GM19043 (cell line): ENCODE data around the gene TMEM225.
"Not testable (repeated sequence)": the region's sequence is repeated elsewhere in the genome, so short reads cannot be mapped to it uniquely, and the experiment has no call there.

ENCODE experiments used
- ATAC-seq: cut with Tn5 transposase; IDR thresholded peaks from one replicate; pipeline ENCODE4 v1.9.1; 2021; ENCODE audit warnings: low read depth; ENCODE audit not compliant: unreplicated experiment

The TMEM225 gene, protein sequence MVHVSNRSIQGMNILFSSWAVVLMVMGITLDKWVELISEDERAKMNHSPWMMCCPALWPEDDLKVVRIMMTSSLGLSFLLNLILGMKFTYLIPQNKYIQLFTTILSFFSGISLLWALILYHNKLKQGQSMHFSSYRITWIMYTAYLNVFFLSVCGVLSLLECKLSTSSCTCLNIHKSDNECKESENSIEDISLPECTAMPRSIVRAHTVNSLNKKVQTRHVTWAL

DNA sequence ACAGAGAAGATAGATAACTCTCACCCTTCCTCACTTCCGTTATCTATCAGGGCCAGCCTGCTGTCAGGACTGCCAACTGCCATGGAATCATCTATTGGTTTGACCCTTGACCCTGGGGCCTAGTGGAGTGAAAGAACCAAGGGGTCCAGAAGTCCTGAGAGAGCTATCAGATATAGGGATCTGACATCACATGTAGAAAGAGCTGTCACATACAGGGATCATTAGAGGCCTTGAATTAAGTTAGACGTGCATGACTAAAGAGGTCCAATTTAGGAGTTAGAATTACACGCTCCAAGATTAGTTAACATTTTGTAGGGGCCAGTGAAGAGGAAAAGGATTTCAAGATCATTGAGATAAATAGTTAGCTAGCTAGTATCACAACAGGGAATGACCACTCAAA is at the start of gene TMEM225:
Gene TMEM225 (minus strand): TSS at position 101 of the 400 bp plus-strand sequence. CDS start 245 bp downstream, outside the sequence.
- no peak for ATAC-seq

DNA sequence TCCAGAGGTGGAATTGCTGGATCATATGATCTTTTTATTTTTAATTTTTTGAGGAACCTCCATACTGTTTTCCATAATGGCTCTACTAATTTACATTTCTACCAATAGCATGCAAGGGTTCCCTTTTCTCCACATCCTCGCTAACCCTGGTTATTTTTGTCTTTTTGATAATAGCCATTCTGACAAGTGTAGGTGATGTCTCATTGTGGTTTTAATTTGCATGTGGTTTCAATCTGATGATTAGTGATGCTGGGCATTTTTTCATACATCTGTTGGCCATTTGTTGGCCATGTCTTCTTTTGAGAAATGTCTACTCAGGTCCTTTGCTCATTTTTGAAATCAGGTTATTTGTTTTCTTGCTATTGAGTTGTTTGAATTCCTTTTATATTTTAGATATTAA is 38.6 kb upstream of the TMEM225 start:
- ATAC-seq, result no peak

DNA sequence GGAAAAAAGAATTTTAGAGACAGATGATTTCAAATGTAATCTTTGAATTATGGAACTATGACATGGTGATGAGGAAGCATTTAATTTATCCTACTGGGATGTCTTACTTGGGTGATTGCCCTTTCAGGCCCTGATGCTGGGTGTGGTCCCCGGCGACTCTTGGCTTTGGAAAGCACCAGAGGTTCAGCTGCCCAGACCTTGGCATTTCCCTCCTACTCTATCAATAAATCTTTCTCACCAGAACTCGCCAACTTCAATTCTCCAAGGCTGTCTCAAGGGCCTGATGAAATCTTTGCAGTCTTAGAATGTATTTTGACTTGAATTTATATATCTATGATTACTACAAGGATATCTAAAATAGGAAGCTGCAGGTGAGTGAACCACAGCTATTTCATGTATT is 35.5 kb upstream of the TMEM225 start:
- no peak for ATAC-seq

DNA sequence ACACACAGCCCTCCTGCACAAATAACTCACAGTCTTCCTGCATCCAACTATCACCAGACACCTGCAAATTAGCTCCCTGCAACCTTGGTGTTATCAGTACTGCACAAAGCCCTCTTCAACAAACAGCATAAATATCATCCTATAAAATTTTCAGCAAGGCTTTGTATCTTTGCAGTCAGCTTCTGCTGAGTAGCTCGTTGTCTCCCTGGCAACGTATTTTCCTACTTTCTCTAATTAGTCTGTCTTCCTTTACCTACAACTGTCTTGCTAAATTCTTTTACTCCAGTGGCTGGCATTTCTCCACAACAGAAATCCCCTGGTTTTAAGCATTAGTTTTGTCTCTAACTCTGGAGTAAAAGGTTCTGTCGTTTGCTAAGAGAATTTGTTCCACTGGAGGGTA is 20.4 kb upstream of the TMEM225 start:
- ATAC-seq, result no peak

DNA sequence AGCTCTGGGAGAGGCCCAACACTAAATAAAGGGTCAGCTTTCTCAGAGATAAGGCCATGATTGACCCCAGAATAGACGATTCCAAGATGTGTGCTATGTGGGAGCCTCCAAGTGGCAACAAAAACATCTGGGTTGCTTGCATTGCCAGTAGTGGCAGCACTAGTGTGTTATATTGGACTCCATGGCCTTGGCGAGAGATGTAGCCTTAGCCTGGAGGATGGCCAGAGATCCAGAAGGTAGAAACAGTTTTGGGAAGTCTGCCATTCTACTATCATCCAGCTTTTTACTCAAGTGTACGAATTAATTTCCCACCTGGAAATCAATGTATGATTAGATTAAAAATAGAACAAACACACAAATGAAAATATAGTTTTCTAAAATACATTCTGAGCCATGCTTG is 19.5 kb upstream of the TMEM225 start:
- no peak for ATAC-seq

DNA sequence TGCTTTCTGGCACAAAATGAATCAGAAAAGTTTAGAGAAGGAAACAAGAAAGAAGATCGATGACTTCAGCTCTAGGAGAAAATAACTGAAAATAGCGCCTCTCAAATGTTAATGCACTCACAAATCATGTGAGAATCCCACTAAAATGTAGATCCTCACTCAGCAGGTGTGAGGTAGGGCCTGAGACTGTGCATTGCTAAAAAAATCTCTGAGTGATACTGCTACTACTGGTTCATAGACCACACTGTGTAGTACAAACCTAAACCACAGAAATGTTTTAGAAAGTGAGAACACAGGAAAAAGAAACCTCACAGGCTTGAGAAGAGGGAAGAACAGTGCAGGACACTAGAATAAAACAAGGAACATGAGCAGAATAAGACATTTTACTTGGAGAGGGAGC is 18.5 kb upstream of the TMEM225 start:
- ATAC-seq, result no peak

DNA sequence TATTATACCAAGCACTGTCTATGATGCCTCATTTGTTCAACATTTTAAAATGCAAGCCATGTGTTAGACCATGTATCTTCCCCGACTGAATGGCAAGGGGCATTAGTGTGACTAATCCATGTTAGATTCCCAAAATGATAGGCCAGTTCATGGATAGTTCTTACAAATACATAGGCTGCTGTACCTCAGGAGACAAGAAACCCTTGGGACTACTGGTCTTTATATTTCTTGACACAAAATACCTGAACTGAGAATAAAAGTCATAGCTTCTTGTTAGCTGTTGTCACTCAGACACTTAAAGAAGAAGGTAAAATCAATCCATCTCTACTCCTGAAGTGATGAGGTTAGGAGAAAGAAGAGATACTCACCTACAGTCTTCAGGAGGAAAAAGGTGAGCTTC is 16.4 kb upstream of the TMEM225 start, which contains the start of gene OR8D4:
Gene OR8D4 (plus strand): TSS at position 301 of the 400 bp plus-strand sequence. CDS start 4,265 bp downstream, outside the sequence.
- no peak for ATAC-seq

DNA sequence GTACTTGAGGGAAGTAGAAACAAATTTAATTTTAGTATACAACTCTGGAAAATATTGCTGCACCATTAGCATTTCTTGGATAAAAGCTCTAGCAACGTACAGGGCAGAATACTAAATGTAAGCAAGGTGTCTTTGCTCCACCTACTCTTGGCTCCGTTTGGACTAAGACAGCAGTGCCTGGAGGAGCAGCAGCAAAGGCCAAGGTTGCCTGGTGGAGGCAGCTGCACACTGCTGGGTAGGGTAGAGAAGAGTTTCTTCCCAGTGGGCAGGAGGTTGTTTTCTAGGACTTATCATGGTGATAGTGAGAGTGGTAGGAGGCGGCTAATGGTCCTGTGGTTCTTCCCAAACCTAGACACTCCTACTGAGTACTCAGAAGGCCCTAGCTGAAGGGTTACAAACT is 14.3 kb upstream of the TMEM225 start:
- ATAC-seq, result no peak

DNA sequence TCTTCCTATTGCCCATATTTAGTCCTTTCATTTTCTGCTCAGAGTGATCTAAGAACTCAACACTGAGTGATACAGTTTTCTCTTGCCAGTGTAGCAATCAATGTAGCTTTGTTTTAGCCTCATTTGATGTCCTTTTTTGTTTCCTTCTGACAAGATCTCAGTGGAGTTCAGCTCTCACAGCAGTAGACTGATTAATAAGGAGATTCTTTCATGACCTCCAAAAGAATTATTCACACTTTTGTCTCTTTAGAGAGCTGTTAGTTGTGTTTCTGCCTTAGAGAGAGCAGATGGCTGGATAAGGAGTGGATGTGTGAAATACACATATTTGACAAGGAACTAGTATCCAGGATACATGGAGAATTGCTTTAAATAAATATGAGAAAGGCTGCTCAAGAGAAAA is 6.6 kb upstream of the TMEM225 start:
- no peak for ATAC-seq

DNA sequence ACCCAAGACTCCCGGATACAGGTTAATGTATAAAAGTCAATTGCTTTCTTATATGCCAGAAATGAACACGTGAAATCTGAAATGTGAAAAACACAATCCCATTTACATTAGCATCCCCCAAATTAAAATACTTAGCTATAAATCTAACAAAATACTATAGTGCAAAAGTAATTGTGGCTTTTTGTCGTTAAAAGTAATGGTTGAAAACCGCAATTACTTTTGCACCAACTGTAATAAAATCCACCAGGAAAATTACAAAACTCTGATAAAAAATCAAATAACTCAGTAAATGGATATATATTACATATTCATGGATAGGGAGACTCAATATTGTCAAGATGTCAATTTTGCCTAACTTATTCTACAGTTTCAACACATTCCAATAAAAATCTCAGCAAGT is 4.6 kb downstream of the TMEM225 start:
- no peak for ATAC-seq

DNA sequence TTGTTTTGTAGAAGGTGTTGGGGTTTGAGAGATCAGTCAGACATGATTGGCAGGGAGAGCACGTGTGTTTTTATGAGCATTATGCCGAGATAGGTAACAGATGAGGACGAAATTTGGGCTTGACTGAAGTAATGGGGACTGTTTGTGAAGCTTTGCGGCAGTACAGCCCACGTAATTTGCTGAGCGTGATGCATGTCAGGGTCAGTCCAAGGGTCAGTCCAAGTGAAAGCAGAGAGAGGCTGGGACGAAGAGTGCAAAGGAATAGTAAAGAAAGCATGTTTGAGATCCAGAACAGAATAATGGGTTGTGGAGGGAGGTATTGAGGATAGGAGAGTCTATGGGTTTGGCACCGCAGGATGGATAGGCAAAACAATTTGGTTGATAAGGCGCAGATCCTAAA is 17.7 kb downstream of the TMEM225 start:
- ATAC-seq, result not testable (repeated sequence)

DNA sequence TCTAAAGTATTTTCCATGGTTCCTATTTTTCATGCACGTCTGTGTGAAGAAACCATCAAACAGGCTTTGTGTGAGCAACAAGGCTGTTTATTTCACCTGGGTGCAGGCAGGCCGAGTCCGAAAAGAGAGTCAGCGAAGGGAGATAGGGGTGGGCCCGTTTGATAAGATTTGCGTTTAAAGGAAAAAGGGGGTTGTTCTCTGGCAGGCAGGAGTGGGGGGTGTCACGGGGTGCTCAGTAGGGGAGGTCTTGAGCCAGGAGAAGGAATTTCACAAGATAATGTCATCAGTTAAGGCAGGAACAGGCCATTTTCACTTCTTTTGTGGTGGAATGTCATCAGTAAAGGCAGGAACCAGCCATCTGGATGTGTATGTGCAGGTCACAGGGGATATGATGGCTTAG is 20.2 kb downstream of the TMEM225 start:
- not testable (repeated sequence) for ATAC-seq

DNA sequence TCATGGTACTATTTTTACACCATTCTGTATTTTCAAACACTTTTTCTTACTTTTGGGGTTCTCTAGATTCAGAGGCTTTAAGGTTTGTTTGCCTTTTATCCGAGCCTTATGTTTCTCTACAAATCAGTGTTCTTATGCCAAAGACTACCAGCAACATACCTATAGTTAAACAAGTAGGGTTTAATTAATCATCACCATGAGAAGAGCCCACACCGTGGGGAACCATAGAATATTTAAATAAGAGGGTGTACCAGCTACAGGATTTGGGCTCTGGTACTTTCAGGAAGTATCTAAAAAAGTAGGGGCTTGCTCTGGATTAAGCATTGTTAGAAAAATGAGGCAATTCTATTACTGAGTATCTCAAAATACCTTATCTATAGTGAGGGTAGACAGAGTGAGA is 25.7 kb downstream of the TMEM225 start:
- ATAC-seq, result no peak

DNA sequence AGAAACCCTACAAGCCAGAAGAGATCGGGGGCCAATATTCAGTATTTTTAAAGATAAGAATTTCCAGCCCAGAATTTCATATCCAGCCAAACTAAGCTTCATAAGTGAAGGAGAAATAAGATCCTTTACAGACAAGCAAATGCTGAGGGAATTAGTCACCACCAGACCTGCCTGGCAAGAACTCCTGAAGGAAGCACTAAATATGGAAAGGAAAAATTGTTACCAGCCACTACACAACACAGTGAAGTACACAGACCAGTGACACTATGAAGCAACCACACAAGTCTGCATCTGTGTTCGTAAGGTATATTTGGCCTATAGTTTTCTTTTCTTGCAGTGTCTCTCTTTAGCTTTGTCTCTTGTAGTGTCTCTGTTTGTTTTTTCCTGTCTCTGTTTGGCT is 29.0 kb downstream of the TMEM225 start:
- ATAC-seq, result no peak

DNA sequence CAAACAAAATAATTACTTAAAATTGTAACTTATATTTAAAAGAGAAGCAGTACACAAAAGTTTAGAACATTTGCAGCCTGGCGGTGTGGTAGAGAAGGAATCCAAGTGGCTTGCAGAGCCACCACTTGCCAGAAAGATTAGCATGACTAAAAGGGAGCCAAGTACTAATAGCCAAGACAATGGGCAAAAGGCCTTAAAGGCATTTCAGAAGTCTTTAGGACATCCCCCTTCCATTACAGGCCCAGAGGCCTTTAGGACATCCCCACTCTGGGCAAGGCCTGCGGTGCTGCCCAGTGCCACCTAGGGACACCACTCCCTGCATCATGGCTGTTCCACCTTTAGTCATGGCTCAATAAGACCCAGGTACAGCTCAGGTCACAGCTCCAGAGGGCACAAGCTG is 32.4 kb downstream of the TMEM225 start:
- ATAC-seq, result no peak

DNA sequence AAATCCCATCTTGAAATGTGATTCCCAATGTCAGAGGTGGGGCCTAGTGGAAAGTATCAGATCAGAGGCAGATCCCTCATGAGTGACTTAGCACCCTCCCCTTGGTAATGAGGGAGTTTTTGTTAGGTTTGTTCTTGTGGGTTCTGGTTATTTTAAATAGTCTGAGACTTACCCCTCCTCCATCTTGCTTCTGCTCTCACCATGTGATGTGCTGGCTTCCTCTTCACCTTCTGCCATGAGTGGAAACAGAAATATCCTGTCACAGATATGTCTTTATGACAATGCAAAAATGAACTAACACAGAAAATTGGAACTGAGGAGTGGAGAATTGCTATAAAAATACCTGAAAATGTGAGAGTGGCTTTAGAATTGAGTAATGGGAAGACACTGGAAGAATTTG is 33.1 kb downstream of the TMEM225 start:
- no peak for ATAC-seq

DNA sequence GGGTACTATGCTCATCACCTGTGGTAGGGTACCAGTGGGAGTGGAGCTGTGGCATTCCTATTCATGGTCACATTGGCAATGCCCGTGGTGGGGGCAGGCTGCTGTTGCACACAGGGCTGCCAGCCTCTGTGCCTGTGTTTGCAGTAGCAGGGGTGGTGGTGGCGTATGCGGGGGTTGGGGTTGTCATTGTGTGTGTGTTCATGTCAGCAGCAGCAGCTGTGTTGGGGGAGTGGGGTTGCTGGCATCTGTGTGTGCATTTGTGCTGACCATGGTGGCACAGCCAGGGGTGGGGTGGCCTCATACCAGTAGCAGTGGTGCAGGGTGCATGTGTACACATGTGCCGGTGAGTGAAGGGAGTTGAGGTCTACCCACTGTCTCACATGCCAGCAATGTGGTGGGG is 34.4 kb downstream of the TMEM225 start:
- no peak for ATAC-seq

DNA sequence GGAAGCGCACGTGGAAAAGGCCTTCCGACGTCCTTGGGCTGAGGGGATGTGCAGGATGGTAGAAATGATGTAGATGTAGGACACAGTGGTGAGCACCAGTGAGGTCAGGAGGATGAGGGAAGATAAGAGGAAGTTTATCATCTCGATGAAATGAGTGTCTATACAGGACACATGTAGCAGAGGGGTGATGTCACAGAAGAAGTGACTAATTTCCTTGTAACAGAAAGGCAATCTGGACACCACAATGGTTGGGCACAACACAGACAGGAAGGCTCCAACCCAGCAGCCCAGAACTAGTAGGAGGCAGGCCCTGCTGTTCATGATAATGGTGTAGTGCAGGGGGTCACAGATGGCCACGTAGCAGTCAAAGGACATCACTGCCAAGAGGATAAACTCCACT is 44.3 kb downstream of the TMEM225 start:
- no peak for ATAC-seq

DNA sequence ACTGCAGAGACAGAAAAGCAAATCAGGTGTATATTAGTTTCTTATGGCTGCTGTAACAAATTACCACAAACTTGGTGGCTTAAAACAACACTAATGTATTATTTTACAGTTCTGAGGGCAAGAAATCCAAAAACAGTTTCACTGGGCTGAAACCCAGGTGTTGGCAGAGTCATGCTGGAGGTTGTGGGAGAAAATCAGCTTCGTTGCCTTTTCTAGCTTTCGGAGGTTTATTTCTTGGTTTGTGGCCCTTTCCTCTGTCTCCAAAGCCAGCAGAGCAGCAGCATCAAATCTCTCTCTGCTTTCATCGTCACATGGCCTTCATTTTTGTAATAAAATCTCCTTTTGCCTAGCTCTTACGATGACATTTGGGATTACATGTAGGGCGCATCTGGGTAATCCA is 46.3 kb downstream of the TMEM225 start:
- ATAC-seq, result no peak

DNA sequence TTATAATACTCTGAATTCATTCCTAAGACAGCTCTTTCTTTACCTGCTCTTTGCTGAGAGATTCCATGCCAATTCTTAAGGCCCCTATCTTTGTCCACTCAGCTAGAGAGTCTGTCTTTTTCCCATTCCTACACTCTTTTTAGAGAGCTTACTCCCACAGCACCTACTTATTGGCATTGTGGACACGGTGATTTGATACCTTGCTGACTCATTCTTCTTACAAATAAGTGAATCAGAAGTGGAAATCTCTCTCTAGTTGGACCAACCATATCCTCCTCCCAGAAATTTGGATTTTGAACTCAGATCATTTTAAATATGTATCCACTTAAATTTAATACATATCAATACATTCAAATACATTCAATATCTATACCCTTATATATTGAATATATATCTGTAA is 46.8 kb downstream of the TMEM225 start:
- ATAC-seq, result no peak

DNA sequence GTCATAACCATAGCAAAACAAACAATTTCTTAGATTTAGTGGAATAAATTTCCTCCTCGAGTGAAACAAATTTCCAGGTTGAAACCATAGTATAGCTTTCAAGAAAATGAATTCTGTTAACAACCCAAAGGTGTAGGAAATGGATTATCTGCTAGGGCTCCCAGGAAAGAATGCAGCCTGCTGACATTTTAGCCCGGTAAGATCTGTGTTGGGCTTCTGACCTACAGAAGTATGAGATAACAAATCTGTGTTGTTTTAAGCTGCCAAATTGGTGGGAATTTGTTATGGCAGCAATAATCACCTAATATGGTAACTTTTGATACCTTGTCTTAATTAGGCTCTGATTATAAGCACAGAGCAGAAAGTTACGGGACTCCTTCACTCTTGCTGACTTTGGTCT is 47.3 kb downstream of the TMEM225 start:
- no peak for ATAC-seq

DNA sequence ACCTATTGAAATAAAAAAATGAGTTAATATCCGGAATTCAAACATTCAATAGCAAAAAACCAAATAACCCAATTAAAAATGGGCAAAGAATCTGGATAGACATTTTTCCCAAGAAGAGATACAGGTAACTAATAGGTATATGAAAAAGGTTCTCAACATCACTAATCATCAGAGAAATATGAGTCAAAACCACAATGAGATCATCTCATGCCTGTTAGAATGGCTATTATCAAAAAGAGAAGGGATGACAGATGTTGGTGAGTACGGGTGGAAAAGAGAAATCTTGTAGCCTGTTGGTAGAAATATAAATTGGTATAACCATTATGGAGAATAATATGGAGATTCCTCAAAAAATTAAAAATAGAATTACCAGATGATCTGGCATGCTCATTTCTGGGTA is 52.4 kb downstream of the TMEM225 start:
- no peak for ATAC-seq
